ENCODE results near the gene ALX3. TPM values are rescaled to one million over a fixed set of nuclear protein-coding genes. Genes with fewer than 3 reads are reported as not detected.

The ALX3 gene
- total and polyA plus RNA-seq, 2 of the 4 experiments (the other 2 are of a cell fraction): not detected

DNA sequence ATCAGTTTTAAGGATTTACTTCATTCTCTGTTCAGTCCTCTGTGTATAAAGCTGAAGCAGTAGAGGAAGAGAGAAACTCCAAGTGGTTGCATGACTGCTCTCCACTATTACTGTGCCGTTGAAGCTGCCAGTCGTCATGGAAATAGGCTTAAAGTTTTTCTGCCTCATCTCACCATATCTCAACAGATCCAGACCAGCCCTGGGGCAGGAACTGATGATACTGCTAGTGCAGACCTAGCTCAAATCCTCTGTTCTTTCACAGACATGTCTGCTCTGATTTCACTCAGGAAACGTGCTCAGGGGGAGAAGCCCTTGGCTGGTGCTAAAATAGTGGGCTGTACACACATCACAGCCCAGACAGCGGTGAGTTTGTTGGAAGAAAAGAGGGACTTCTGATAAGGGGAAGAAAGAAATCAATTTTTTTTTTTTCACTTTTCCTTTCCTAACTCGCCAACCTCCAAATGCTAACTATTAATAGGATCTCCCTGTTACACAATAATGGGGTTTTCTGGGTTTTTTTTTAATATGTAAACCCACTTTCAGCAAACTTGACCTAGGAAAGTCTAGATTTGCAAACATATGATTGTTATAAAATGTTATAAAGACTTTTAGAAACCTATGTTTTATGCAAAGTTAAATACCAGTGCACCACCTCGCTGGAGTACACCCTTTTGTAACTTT lies 58.2 kb downstream of the ALX3 start:
- CTCF ChIA-PET: interaction anchor here (0.5 to 2.3 kb wide), 5 partner anchors 12 to 1437 kb away, joined by 3 to 16 read pairs (median 3); partner anchors contain the start of gene AHCYL1
- BruUV-seq (replicated peaks): no TSS peak
- Histone ChIP-seq H3K14ac (replicated peaks; ENCODE audit: low read depth, low read length) (no peak overlapping the region), H3K18ac (ENCODE audit: low read depth, low read length) (no peak overlapping the region), H3K27me3 (ENCODE audit: control insufficient read depth, insufficient read depth, low read length) (no peaks in the 10 kb centered on the region), H3K79me1 (ENCODE audit: low read depth in 1 of 2, low read length in 2 of 2) (peaks cover 21 to 39% of the 10 kb centered on the region in 2 experiments), H3K23ac (ENCODE audit: low read depth, low read length) (no peak overlapping the region), H3K56ac (ENCODE audit: extremely low read depth, insufficient read depth, low read length) (no peak overlapping the region), H3K4me3 (ENCODE audit: insufficient read depth, low read depth, low read length) (no peak overlapping the region), H2BK5ac (ENCODE audit: low read depth, low read length, poor library complexity, severe bottlenecking) (no peak overlapping the region), H2BK120ac (ENCODE audit: low read depth, low read length) (no peak overlapping the region), H2AFZ (replicated peaks; ENCODE audit: low read length, poor library complexity) (no peak overlapping the region), H3K9ac (ENCODE audit: low read depth, low read length) (no peak overlapping the region), H3K36me3 (ENCODE audit: control insufficient read depth, insufficient read depth, low read length) (peaks cover 43% of the 10 kb centered on the region), H3K9me1 (ENCODE audit: insufficient read depth, low read length) (peaks cover 4% of the 10 kb centered on the region; the same call in 1 of the 2 replicates), H2AK9ac (replicated peaks; ENCODE audit: low read depth, low read length, poor library complexity) (no peak overlapping the region), H4K91ac (ENCODE audit: insufficient read depth, low read depth, low read length) (no peak overlapping the region), H3K27ac (ENCODE audit: insufficient read depth, low read length) (no peak overlapping the region), H4K5ac (ENCODE audit: low read depth, low read length) (no peak overlapping the region), H2BK20ac (ENCODE audit: low read depth, low read length) (no peak overlapping the region), H4K20me1 (ENCODE audit: insufficient read depth, low read length) (peaks cover 8% of the 10 kb centered on the region; the same call in 1 of the 2 replicates), H3K4ac (ENCODE audit: low read depth, low read length) (no peak overlapping the region), H3K4me1 (ENCODE audit: control insufficient read depth, insufficient read depth, low read length) (peaks cover 2% of the 10 kb centered on the region), H3K4me2 (ENCODE audit: low read depth, low read length) (no peak overlapping the region), H3K9me3 (ENCODE audit: control insufficient read depth, insufficient read depth, low read length) (no peaks in the 10 kb centered on the region), H2AK5ac (ENCODE audit: low read depth, low read length) (no peak overlapping the region), H2BK15ac (ENCODE audit: low read depth, low read length) (no peak overlapping the region), H4K8ac (ENCODE audit: low read depth in 2 of 2, low read length in 2 of 2) (no peak overlapping the region)
- no CpG with 5 or more reads among the region's 6 CpGs for WGBS, 2 experiments (ENCODE audit: extremely low coverage in 2 of 2, insufficient read length in 1 of 2)
- POLR2A ChIA-PET (ENCODE audit: unreplicated experiment): no interaction called here
- intact Hi-C loops (cut with micrococcal nuclease): no loop called here
- DNase-seq (no peak), ATAC-seq (ENCODE audit: low read depth) (no peak)
- dilution Hi-C loops (cut with HindIII; ENCODE audit: low sequenced_read_pairs, unreplicated experiment): no loop called here
- in situ Hi-C loops (cut with MboI; ENCODE audit: low sequenced_read_pairs): no loop called here
- TF ChIP-seq MAFK (IDR thresholded peaks at IDR 0.05; ENCODE audit: low read depth, low read length) (no peak), NFE2L2 (IDR thresholded peaks at IDR 0.05; ENCODE audit: low read depth, low read length) (no peak), FOS (IDR thresholded peaks at IDR 0.05; ENCODE audit: low read depth, low read length) (no peak), BHLHE40 (IDR thresholded peaks at IDR 0.05; ENCODE audit: low read depth, low read length) (no peak), RAD21 (IDR thresholded peaks at IDR 0.05; ENCODE audit: low read length) (no peak), MAZ (IDR thresholded peaks at IDR 0.05; ENCODE audit: borderline replicate concordance, low read depth, low read length) (no peak), CEBPB (IDR thresholded peaks at IDR 0.05; ENCODE audit: low read depth, low read length) (no peak), MXI1 (IDR thresholded peaks at IDR 0.05; ENCODE audit: borderline replicate concordance, low read depth, low read length) (no peak), RFX5 (IDR thresholded peaks at IDR 0.05; ENCODE audit: low read depth, low read length) (no peak), SMC3 (IDR thresholded peaks at IDR 0.05; ENCODE audit: low read depth, low read length) (no peak), CHD1 (IDR thresholded peaks at IDR 0.05; ENCODE audit: low read depth, low read length) (no peak), RCOR1 (IDR thresholded peaks at IDR 0.05; ENCODE audit: insufficient replicate concordance, low read length) (no peak)
- TF ChIP-seq, protein P1, sequence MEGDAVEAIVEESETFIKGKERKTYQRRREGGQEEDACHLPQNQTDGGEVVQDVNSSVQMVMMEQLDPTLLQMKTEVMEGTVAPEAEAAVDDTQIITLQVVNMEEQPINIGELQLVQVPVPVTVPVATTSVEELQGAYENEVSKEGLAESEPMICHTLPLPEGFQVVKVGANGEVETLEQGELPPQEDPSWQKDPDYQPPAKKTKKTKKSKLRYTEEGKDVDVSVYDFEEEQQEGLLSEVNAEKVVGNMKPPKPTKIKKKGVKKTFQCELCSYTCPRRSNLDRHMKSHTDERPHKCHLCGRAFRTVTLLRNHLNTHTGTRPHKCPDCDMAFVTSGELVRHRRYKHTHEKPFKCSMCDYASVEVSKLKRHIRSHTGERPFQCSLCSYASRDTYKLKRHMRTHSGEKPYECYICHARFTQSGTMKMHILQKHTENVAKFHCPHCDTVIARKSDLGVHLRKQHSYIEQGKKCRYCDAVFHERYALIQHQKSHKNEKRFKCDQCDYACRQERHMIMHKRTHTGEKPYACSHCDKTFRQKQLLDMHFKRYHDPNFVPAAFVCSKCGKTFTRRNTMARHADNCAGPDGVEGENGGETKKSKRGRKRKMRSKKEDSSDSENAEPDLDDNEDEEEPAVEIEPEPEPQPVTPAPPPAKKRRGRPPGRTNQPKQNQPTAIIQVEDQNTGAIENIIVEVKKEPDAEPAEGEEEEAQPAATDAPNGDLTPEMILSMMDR (conservative IDR thresholded peaks at IDR 0.05; ENCODE audit: low read depth, low read length): no peak; the same call in 1 of the 2 replicates
- TF ChIP-seq, protein P2, sequence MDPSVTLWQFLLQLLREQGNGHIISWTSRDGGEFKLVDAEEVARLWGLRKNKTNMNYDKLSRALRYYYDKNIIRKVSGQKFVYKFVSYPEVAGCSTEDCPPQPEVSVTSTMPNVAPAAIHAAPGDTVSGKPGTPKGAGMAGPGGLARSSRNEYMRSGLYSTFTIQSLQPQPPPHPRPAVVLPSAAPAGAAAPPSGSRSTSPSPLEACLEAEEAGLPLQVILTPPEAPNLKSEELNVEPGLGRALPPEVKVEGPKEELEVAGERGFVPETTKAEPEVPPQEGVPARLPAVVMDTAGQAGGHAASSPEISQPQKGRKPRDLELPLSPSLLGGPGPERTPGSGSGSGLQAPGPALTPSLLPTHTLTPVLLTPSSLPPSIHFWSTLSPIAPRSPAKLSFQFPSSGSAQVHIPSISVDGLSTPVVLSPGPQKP (IDR thresholded peaks at IDR 0.05; ENCODE audit: borderline replicate concordance, low read depth, low read length): no peak
- TF ChIP-seq, protein P3, sequence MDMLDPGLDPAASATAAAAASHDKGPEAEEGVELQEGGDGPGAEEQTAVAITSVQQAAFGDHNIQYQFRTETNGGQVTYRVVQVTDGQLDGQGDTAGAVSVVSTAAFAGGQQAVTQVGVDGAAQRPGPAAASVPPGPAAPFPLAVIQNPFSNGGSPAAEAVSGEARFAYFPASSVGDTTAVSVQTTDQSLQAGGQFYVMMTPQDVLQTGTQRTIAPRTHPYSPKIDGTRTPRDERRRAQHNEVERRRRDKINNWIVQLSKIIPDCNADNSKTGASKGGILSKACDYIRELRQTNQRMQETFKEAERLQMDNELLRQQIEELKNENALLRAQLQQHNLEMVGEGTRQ (IDR thresholded peaks at IDR 0.05; ENCODE audit: low read depth, low read length): no peak
